ENCODE results near the gene CAMK2A. TPM values are rescaled to one million over a fixed set of nuclear protein-coding genes. Genes with fewer than 3 reads are reported as not detected.

The CAMK2A gene
- total RNA-seq, 1 experiment from 2014 or later = 0.33 TPM

DNA sequence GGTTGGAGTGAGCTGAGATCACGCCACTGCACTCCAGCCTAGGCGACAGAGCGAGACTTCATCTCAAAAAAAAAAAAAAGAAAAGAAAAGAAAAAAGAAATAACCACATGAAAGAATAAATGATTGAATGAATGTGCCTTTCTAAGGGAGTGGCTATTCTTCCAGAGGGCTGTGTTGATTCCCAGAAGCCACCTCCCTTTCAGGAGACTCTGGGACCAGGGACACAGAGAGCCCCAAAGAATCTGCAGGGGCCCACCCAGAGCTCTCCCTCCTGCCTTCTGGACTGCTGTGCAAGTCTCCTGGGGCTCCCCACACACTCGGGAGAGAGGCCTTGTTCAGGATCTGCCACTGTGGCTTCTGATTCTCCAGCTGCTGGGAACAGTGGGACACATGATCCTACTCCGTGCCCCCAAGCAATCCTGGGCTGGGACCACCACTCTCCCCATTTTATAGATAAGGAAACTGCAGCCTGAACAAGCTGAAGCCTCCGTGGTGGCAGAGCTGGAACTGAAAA is 23.6 kb downstream of the CAMK2A start:
- Histone ChIP-seq H4K5ac (ENCODE audit: insufficient read length, low read depth, low read length) (no peak overlapping the region), H3K56ac (ENCODE audit: insufficient read length, low read depth, low read length) (no peak overlapping the region), H3K4ac (ENCODE audit: low read depth, low read length) (no peak overlapping the region), H3K23me2 (ENCODE audit: insufficient read length, low read depth, low read length, poor library complexity, severe bottlenecking) (no peaks in the 10 kb centered on the region), H4K91ac (ENCODE audit: insufficient read length, low read depth, low read length) (no peak overlapping the region), H3K14ac (ENCODE audit: insufficient read depth, low read length) (no peak overlapping the region), H2BK15ac (ENCODE audit: low read depth, low read length) (no peak overlapping the region), H4K20me1 (ENCODE audit: control insufficient read depth, insufficient read depth, insufficient read length) (no peaks in the 10 kb centered on the region), H3K4me2 (ENCODE audit: insufficient read depth, insufficient read length, low read length) (no peak overlapping the region), H2AK5ac (ENCODE audit: insufficient read length, low read length) (no peak overlapping the region), H2BK5ac (ENCODE audit: insufficient read length, low read length) (no peak overlapping the region), H4K8ac (replicated peaks; ENCODE audit: insufficient read length, low read depth, low read length) (no peak overlapping the region), H3K9me3 (ENCODE audit: control insufficient read depth, low read depth, low read length) (no peaks in the 10 kb centered on the region), H3K23ac (ENCODE audit: insufficient read length, low read depth, low read length) (no peak overlapping the region), H2BK20ac (ENCODE audit: low read depth, low read length, poor library complexity, severe bottlenecking) (no peak overlapping the region), H3K9ac (ENCODE audit: extremely low read depth, insufficient read length, low read length) (no peak overlapping the region), H2BK12ac (ENCODE audit: insufficient read length, low read depth, low read length) (no peak overlapping the region), H2AFZ (ENCODE audit: low read length) (no peak overlapping the region), H3K27ac (ENCODE audit: insufficient read length, low read depth, low read length) (no peak overlapping the region), H3K79me1 (ENCODE audit: insufficient read depth, low read depth, low read length, poor library complexity, severe bottlenecking) (no peaks in the 10 kb centered on the region), H3K4me1 (ENCODE audit: insufficient read depth, low read length) (no peaks in the 10 kb centered on the region), H3K27me3 (ENCODE audit: insufficient read depth, low read length) (no peaks in the 10 kb centered on the region), H2BK120ac (ENCODE audit: low read depth, low read length, poor library complexity, severe bottlenecking) (no peak overlapping the region), H3K79me2 (ENCODE audit: insufficient read depth, low read length) (no peaks in the 10 kb centered on the region), H3K18ac (ENCODE audit: insufficient read length, low read depth, low read length) (no peak overlapping the region), H3T11ph (ENCODE audit: low read length) (no peak overlapping the region)
- no peak overlapping the region for H3K27ac Mint-ChIP-seq
- H3K36me3 Mint-ChIP-seq (ENCODE audit: insufficient read depth in 1 of 3, low read depth in 3 of 3) = no peaks in the 10 kb centered on the region
- WGBS (ENCODE audit: extremely low coverage, insufficient read length, low lambda C conversion rate) = no CpG with 5 or more reads among the region's 6 CpGs
- no peaks in the 10 kb centered on the region for H3K9me3 Mint-ChIP-seq
- peaks cover 23 to 30% of the 10 kb centered on the region in 2 experiments for H3K4me1 Mint-ChIP-seq
- H3K4me3 Mint-ChIP-seq = no peak overlapping the region
- peaks cover 11% of the 10 kb centered on the region for H3K27me3 Mint-ChIP-seq (ENCODE audit: low read depth)
- TF ChIP-seq, protein P1, sequence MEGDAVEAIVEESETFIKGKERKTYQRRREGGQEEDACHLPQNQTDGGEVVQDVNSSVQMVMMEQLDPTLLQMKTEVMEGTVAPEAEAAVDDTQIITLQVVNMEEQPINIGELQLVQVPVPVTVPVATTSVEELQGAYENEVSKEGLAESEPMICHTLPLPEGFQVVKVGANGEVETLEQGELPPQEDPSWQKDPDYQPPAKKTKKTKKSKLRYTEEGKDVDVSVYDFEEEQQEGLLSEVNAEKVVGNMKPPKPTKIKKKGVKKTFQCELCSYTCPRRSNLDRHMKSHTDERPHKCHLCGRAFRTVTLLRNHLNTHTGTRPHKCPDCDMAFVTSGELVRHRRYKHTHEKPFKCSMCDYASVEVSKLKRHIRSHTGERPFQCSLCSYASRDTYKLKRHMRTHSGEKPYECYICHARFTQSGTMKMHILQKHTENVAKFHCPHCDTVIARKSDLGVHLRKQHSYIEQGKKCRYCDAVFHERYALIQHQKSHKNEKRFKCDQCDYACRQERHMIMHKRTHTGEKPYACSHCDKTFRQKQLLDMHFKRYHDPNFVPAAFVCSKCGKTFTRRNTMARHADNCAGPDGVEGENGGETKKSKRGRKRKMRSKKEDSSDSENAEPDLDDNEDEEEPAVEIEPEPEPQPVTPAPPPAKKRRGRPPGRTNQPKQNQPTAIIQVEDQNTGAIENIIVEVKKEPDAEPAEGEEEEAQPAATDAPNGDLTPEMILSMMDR (conservative IDR thresholded peaks at IDR 0.05) = no peak
- no peak for DNase-seq

Data from H9 (cell line).